DOHH2 (cell line): ENCODE results near the gene ATP1A3.

ENCODE experiments used
- H3F3A ChIP-seq: fragments of 200-600 bp; sonication (generic), shearing (Covaris generic); 2 replicates; pipeline ENCODE4 v1.6.0; 2016; ENCODE audit warnings: antibody characterized with exemption, mild to moderate bottlenecking; ENCODE audit not compliant: control insufficient read depth, insufficient read depth
- H3K27ac ChIP-seq: fragments of 200-600 bp; sonication (generic); 2 replicates; pipeline ENCODE4 v1.5.1; 2014; ENCODE audit warnings: low read depth, mild to moderate bottlenecking, low read length, moderate library complexity
- H3K27me3 ChIP-seq: fragments of 200-600 bp; sonication (generic); 2 replicates; pipeline ENCODE4 v1.6.1; 2014; ENCODE audit warnings: mild to moderate bottlenecking, low read length, mixed read lengths; ENCODE audit not compliant: control insufficient read depth
- H3K36me3 ChIP-seq: fragments of 200-600 bp; sonication (generic); 2 replicates; pipeline ENCODE4 v1.6.1; 2014; ENCODE audit warnings: mild to moderate bottlenecking, low read length, moderate library complexity, mixed read lengths; ENCODE audit not compliant: control insufficient read depth
- H3K4me1 ChIP-seq: fragments of 200-600 bp; sonication (generic); 2 replicates; pipeline ENCODE4 v1.6.1; 2014; ENCODE audit warnings: mild to moderate bottlenecking, low read length, mixed read lengths; ENCODE audit not compliant: control insufficient read depth
- H3K4me2 ChIP-seq: fragments of 200-600 bp; sonication (generic); 2 replicates; pipeline ENCODE4 v1.6.0; 2014; ENCODE audit warnings: mild to moderate bottlenecking, low read length, moderate library complexity
- H3K4me3 ChIP-seq: fragments of 200-600 bp; sonication (generic); 2 replicates; pipeline ENCODE4 v1.5.1; 2014; ENCODE audit warnings: mild to moderate bottlenecking, low read length, mixed read lengths
- H3K79me2 ChIP-seq: fragments of 200-600 bp; sonication (generic); 2 replicates; pipeline ENCODE4 v1.6.1; 2014; ENCODE audit warnings: mild to moderate bottlenecking, low read length, mixed read lengths; ENCODE audit not compliant: control insufficient read depth
- H3K9me2 ChIP-seq: fragments of 200-600 bp; sonication (generic); replicated peaks from 2 replicates; pipeline ENCODE4 v1.6.1; 2014; ENCODE audit warnings: mild to moderate bottlenecking, low read length, mixed read lengths; ENCODE audit not compliant: control insufficient read depth
- H3K9me3 ChIP-seq: fragments of 200-600 bp; sonication (generic); 2 replicates; pipeline ENCODE4 v1.6.1; 2014; ENCODE audit warnings: antibody characterized with exemption, low read length, mixed read lengths; ENCODE audit not compliant: control insufficient read depth, insufficient read depth
- H4K20me1 ChIP-seq: fragments of 200-600 bp; sonication (generic); 2 replicates; pipeline ENCODE4 v1.6.0; 2014; ENCODE audit warnings: low read depth, mild to moderate bottlenecking, antibody characterized with exemption, low read length, moderate library complexity; ENCODE audit not compliant: control insufficient read depth, insufficient read depth
- CTCF ChIP-seq: fragments of 200-600 bp; sonication (generic); IDR thresholded peaks from one replicate; pipeline ENCODE4 v1.5.1; 2014; ENCODE audit warnings: antibody characterized with exemption, mild to moderate bottlenecking, low read depth, low read length; ENCODE audit not compliant: poor library complexity, severe bottlenecking
- EZH2phosphoT487 ChIP-seq: fragments of 200-600 bp; sonication (generic); IDR thresholded peaks from 2 replicates; pipeline ENCODE4 v1.6.1; 2017; ENCODE audit warnings: borderline replicate concordance, mild to moderate bottlenecking, antibody characterized with exemption, low read length, moderate library complexity, mixed read lengths

The ATP1A3 gene

GRCh38 chr19:41934849-41935374, 59.1 kb downstream of the ATP1A3 start:
- H3K4me2 ChIP-seq, result peak overlapping the region; percentile 89
- TF ChIP-seq CTCF (peak; percentile 99), EZH2phosphoT487 (no peak)
- peaks cover 88% of the 10 kb centered on the region for H3K4me1 ChIP-seq

GRCh38 chr19:41933693-41934426, 60.2 kb downstream of the ATP1A3 start:
- Histone ChIP-seq H3K79me2 (peaks cover 22% of the 10 kb centered on the region), H3K9me3 (no peaks in the 10 kb centered on the region), H3K9me2 (no peaks in the 10 kb centered on the region), H3K4me2 (peak overlapping the region; percentile 89), H3K36me3 (peaks cover 23% of the 10 kb centered on the region), H3K4me1 (peaks cover 96% of the 10 kb centered on the region), H4K20me1 (no peaks in the 10 kb centered on the region), H3K4me3 (peak overlapping the region; percentile 3), H3K27ac (peak overlapping the region; percentile 76), H3K27me3 (no peaks in the 10 kb centered on the region), H3F3A (peaks cover 55% of the 10 kb centered on the region)
- TF ChIP-seq CTCF (no peak), EZH2phosphoT487 (no peak)

More at GRCh38 chr19:41934849-41935374, 59.1 kb downstream of the ATP1A3 start:
- H3K27me3 ChIP-seq, result no peaks in the 10 kb centered on the region
- peak overlapping the region; percentile 3 for H3K4me3 ChIP-seq
- H3K79me2 ChIP-seq, result peaks cover 20% of the 10 kb centered on the region
- peak overlapping the region; percentile 76 for H3K27ac ChIP-seq
- H3K9me3 ChIP-seq, result no peaks in the 10 kb centered on the region
- H3K36me3 ChIP-seq, result peaks cover 16% of the 10 kb centered on the region
- H3K9me2 ChIP-seq, result no peaks in the 10 kb centered on the region
- H3F3A ChIP-seq, result peaks cover 56% of the 10 kb centered on the region
- no peaks in the 10 kb centered on the region for H4K20me1 ChIP-seq

DNA sequence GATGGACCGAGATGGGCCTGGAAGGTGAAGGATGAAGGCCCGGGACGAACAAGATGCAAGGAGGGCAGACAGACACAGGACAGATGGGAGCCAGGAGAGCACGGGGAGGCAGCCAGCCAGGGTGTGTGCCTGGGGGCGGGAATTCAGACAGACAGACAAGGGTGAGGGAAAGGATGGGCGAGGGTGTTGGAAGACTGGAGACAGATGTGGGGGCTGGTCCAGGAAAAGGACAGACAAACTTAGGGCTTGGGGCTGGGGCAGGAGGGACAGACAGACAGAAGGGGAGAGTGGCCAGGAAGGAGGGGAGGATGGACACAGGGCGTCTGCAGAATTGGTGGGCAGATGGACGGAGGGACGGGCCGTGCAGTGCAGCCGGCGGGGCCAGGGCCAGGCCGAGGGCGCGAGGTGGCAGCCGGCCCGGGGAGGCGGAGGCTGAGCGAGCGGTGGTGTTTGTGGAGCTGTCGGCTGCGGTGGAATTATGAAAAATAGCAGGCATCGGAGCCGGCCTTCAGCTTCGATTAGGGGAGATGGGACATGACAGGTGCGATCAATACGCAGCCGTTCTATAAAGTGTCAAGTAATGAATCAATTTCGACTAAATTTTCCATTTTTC, 61.2 kb downstream of the ATP1A3 start:
- H3K27me3 ChIP-seq, result no peaks in the 10 kb centered on the region
- H3K79me2 ChIP-seq, result peaks cover 25% of the 10 kb centered on the region
- H3K36me3 ChIP-seq, result peaks cover 25% of the 10 kb centered on the region
- peak overlapping the region; percentile 89 for H3K4me2 ChIP-seq
- TF ChIP-seq EZH2phosphoT487 (no peak), CTCF (no peak)
- peaks cover 52% of the 10 kb centered on the region for H3F3A ChIP-seq
- peak overlapping the region; percentile 91 for H3K4me3 ChIP-seq
- no peaks in the 10 kb centered on the region for H4K20me1 ChIP-seq
- H3K4me1 ChIP-seq, result peaks cover 89% of the 10 kb centered on the region
- no peaks in the 10 kb centered on the region for H3K9me2 ChIP-seq
- no peaks in the 10 kb centered on the region for H3K9me3 ChIP-seq
- peak overlapping the region; percentile 76 for H3K27ac ChIP-seq
